Activated CD8-positive, alpha-beta T cell treated with anti-CD3 and anti-CD28 coated beads for 36 hours (primary cell): ENCODE measurements around the gene LMAN2L. TPM values are rescaled to one million over a fixed set of nuclear protein-coding genes. Genes with fewer than 3 reads are reported as not detected.

Experiments
- ATAC-seq: fragments of 200-7000 bp; cut with Tn5 transposase; one replicate; pipeline ENCODE4 v1.10.0; 2021; ENCODE audit warnings: mild to moderate bottlenecking, moderate library complexity
- CTCF ChIA-PET: fragments of 350-600 bp; sonication (Branson Sonifier 250); formaldehyde crosslinking; loops from one replicate; lab custom pipeline; 2021; ENCODE audit warnings: antibody characterized with exemption; lab: Charles Lee
- POLR2A ChIA-PET: fragments of 350-600 bp; sonication (Branson Sonifier 250); formaldehyde crosslinking; loops from one replicate; lab custom pipeline; 2021; ENCODE audit warnings: antibody characterized with exemption; lab: Charles Lee
- DNase-seq: peaks from one replicate; pipeline ENCODE4 v3.0.0-alpha.2; 2020
- H3K27ac Mint-ChIP-seq: one replicate; pipeline ENCODE4 v1.8.0; 2021; ENCODE audit warnings: mild to moderate bottlenecking, mixed read lengths
- H3K27me3 Mint-ChIP-seq: one replicate; pipeline ENCODE4 v1.8.0; 2021; ENCODE audit warnings: mixed read lengths
- H3K36me3 Mint-ChIP-seq: one replicate; pipeline ENCODE4 v1.8.0; 2021; ENCODE audit warnings: low read depth, mixed read lengths
- H3K4me1 Mint-ChIP-seq: one replicate; pipeline ENCODE4 v1.8.0; 2021; ENCODE audit warnings: low read depth, mixed read lengths
- H3K4me3 Mint-ChIP-seq: one replicate; pipeline ENCODE4 v1.8.0; 2021; ENCODE audit warnings: mild to moderate bottlenecking, moderate library complexity, mixed read lengths
- H3K9me3 Mint-ChIP-seq: one replicate; pipeline ENCODE4 v1.8.0; 2021; ENCODE audit warnings: mixed read lengths
- intact Hi-C: fragments of 100-400 bp; cut with micrococcal nuclease; formaldehyde crosslinking; loops from one replicate; pipeline ENCODE4 v1.10.0; 2022
- total RNA-seq, 2 experiments: library from RNA; stranded (reverse); gene quantifications; one replicate each; pipeline ENCODE4 v1.2.3, GENCODE V29; 2021
- TF ChIP-seq, protein P1 (sequence below): fragments of 200-600 bp; IDR thresholded peaks from one replicate; pipeline ENCODE4 v1.8.0; 2022; ENCODE audit warnings: antibody characterized with exemption, mild to moderate bottlenecking

Gene LMAN2L
- total RNA-seq, 2 experiments from 2014 or later, result 4.4 to 6.1 TPM

DNA sequence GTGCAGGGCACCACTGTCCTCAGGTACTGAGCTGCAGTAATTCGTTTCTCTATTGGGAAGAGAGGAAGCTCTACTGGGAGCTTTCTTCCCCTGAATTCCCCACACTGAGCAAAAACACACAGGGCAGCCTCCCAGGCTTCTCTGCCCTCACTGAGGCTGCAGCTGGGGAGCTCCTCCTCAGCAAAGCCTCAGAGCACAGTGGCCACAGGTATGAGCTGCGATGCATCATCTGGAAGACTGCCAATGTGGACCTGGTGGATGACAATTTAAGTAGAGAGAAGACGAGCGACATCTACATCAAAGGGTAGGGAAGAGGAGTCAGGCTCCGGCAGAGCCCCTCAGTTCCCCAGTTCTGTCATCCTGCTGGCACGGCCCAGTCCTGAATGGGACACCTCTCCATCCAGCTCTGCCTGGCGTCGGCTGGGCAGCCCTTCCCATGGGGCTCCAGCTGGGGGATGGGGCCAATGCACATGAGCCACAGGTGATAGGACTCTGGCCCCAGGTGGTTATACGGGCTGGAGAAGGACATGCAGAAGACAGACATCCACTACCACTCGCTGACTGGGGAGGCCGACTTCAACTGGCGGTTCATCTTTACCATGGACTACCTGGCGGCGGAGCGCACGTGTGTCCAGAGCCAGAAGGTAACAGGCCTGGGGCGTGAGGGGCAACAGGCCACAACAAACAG is 37.6 kb downstream of the LMAN2L start:
- CTCF ChIA-PET, result interaction anchor here (1.4 kb wide), 1 partner anchor 25 kb away, joined by 3 read pairs; no protein-coding TSS in a partner anchor
- TF ChIP-seq, protein P1, sequence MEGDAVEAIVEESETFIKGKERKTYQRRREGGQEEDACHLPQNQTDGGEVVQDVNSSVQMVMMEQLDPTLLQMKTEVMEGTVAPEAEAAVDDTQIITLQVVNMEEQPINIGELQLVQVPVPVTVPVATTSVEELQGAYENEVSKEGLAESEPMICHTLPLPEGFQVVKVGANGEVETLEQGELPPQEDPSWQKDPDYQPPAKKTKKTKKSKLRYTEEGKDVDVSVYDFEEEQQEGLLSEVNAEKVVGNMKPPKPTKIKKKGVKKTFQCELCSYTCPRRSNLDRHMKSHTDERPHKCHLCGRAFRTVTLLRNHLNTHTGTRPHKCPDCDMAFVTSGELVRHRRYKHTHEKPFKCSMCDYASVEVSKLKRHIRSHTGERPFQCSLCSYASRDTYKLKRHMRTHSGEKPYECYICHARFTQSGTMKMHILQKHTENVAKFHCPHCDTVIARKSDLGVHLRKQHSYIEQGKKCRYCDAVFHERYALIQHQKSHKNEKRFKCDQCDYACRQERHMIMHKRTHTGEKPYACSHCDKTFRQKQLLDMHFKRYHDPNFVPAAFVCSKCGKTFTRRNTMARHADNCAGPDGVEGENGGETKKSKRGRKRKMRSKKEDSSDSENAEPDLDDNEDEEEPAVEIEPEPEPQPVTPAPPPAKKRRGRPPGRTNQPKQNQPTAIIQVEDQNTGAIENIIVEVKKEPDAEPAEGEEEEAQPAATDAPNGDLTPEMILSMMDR, result no peak
- no peaks in the 10 kb centered on the region for H3K27me3 Mint-ChIP-seq
- peaks cover 4% of the 10 kb centered on the region for H3K36me3 Mint-ChIP-seq
- POLR2A ChIA-PET, result interaction anchor here (1.2 kb wide), 1 partner anchor 12 kb away, joined by 3 read pairs; no protein-coding TSS in a partner anchor
- intact Hi-C loops, result no loop called here
- ATAC-seq, result no peak
- no peak overlapping the region for H3K4me3 Mint-ChIP-seq
- no peaks in the 10 kb centered on the region for H3K9me3 Mint-ChIP-seq
- no peaks in the 10 kb centered on the region for H3K4me1 Mint-ChIP-seq
- DNase-seq, result no peak
- no peak overlapping the region for H3K27ac Mint-ChIP-seq

DNA sequence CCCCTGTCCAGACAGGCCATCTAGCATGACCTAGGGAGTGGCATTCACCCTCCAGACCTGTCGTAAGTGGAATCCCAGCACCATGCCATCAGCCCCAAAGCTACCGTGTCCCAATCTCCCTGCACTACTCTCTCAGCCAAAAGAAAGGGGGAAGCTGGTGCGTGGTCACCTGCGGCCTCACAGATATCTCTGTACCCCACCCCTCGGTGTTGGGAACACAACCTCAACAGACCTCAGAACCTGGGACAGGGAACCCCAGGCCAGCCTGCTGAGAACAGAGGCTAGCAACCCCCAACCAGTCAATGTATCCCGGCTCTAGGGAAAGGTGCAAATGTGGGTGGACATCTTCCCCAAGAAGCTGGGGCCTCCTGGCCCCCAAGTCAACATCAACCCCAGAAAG is 38.2 kb downstream of the LMAN2L start:
- intact Hi-C loops, result no loop called here
- H3K4me1 Mint-ChIP-seq, result no peaks in the 10 kb centered on the region
- H3K27ac Mint-ChIP-seq, result no peak overlapping the region
- POLR2A ChIA-PET, result interaction anchor here (1.2 kb wide), 1 partner anchor 12 kb away, joined by 3 read pairs; no protein-coding TSS in a partner anchor
- DNase-seq, result no peak
- TF ChIP-seq, protein P1, result no peak
- H3K27me3 Mint-ChIP-seq, result no peaks in the 10 kb centered on the region
- CTCF ChIA-PET, result interaction anchor here (1.4 kb wide), 1 partner anchor 24 kb away, joined by 3 read pairs; no protein-coding TSS in a partner anchor
- no peaks in the 10 kb centered on the region for H3K36me3 Mint-ChIP-seq
- H3K9me3 Mint-ChIP-seq, result no peaks in the 10 kb centered on the region
- ATAC-seq, result no peak
- H3K4me3 Mint-ChIP-seq, result no peak overlapping the region

DNA sequence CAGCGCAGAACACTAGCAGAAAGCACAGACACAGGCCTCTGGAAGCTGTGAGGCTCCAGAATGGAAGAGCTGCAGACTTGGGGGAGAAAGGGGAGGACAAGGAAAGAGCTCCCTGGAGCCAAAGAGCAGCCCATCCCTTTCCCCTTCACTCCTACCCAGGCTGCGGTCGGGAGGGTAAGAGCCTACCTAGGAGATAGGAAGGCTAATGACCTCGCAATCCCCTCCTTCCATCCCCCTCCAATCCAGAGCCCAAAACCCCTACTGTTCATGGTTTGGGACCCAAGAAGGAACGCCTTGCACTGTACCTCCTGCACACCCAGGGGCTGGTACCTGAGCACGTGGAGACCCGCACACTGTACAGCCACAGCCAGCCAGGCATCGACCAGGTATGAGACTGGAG is 39.8 kb downstream of the LMAN2L start:
- no peak overlapping the region for H3K4me3 Mint-ChIP-seq
- CTCF ChIA-PET, result interaction anchor here (1.3 kb wide), 1 partner anchor 10 kb away, joined by 3 read pairs; no protein-coding TSS in a partner anchor
- no peaks in the 10 kb centered on the region for H3K9me3 Mint-ChIP-seq
- no peaks in the 10 kb centered on the region for H3K36me3 Mint-ChIP-seq
- intact Hi-C loops, result no loop called here
- H3K27ac Mint-ChIP-seq, result no peak overlapping the region
- TF ChIP-seq, protein P1, result no peak
- no peak for ATAC-seq
- H3K27me3 Mint-ChIP-seq, result no peaks in the 10 kb centered on the region
- POLR2A ChIA-PET, result interaction anchor here (0.8 kb wide), 1 partner anchor 10 kb away, joined by 3 read pairs; no protein-coding TSS in a partner anchor
- H3K4me1 Mint-ChIP-seq, result no peaks in the 10 kb centered on the region
- no peak for DNase-seq

DNA sequence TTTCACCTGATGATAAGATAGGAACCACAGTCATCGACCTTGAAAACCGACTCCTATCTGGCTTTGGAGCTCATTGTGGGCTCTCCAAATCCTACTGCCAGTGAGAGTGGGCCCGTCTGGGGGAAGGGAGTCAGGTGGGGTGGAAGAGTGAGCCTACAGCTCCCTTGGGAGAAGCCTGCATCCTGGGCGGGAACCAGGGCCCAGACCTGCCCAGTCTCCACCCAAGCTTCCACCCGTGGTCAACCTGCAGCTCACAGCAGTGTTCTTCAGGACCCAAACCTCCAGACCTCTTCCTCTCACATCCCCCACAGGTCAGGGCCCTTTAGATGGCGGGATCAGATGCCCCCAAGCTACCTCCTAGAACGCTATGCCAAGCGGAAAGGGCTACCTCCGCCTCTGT is 40.2 kb downstream of the LMAN2L start:
- POLR2A ChIA-PET, result interaction anchor here (0.8 kb wide), 1 partner anchor 9 kb away, joined by 3 read pairs; no protein-coding TSS in a partner anchor
- CTCF ChIA-PET, result interaction anchor here (1.3 kb wide), 1 partner anchor 9 kb away, joined by 3 read pairs; no protein-coding TSS in a partner anchor
- TF ChIP-seq, protein P1, result no peak
- no peaks in the 10 kb centered on the region for H3K9me3 Mint-ChIP-seq
- H3K27ac Mint-ChIP-seq, result no peak overlapping the region
- H3K4me3 Mint-ChIP-seq, result no peak overlapping the region
- DNase-seq (no peak), ATAC-seq (no peak)
- no peaks in the 10 kb centered on the region for H3K27me3 Mint-ChIP-seq
- H3K36me3 Mint-ChIP-seq, result no peaks in the 10 kb centered on the region
- no peaks in the 10 kb centered on the region for H3K4me1 Mint-ChIP-seq
- intact Hi-C loops, result no loop called here

DNA sequence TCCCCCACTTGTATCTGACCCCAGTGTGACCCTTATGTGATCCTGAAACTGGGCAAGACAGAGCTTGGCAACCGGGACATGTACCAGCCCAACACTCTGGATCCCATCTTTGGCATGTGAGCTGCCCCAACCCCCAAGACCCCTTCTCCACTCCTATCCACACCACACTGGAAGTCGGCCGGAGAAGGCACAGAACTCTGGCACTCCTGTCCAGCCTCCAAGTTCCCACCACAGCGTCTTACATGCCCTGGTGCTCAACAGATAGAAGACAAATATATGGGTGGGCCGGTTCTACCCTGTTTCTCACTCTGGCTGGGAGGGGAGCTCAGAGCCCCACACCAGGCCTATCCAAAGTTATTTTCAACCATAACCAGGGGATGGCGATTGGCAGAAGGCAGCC is 40.8 kb downstream of the LMAN2L start:
- POLR2A ChIA-PET, result interaction anchor here (0.8 kb wide), 1 partner anchor 9 kb away, joined by 3 read pairs; no protein-coding TSS in a partner anchor
- ATAC-seq, result no peak
- DNase-seq, result no peak
- Mint-ChIP-seq H3K36me3 (no peaks in the 10 kb centered on the region), H3K27ac (no peak overlapping the region), H3K4me3 (no peak overlapping the region), H3K9me3 (no peaks in the 10 kb centered on the region), H3K4me1 (no peaks in the 10 kb centered on the region), H3K27me3 (no peaks in the 10 kb centered on the region)
- CTCF ChIA-PET, result interaction anchor here (1.3 kb wide), 1 partner anchor 9 kb away, joined by 3 read pairs; no protein-coding TSS in a partner anchor
- intact Hi-C loops, result no loop called here
- TF ChIP-seq, protein P1, result no peak
